GM20000 (cell line): ENCODE data around the gene RGS6.

Source experiments
- DNase-seq: peaks from one replicate; pipeline ENCODE4 v3.0.0; 2012; ENCODE audit warnings: low spot score
- CTCF ChIP-seq: IDR thresholded peaks from 2 replicates; pipeline ENCODE4 v1.5.1; 2012; ENCODE audit warnings: mild to moderate bottlenecking, control low read depth; ENCODE audit errors: extremely low read depth, missing control alignments

Gene RGS6

GRCh38 chr14:72550513-72550912 is 618.3 kb downstream of the RGS6 start:
- no peak for TF ChIP-seq CTCF

GRCh38 chr14:72552236-72552635 is 620.0 kb downstream of the RGS6 start:
- TF ChIP-seq CTCF: no peak
- no peak for DNase-seq

More at GRCh38 chr14:72550513-72550912, 618.3 kb downstream of the RGS6 start:
- no peak for DNase-seq

GRCh38 chr14:72553161-72553560 is 620.9 kb downstream of the RGS6 start:
- no peak for DNase-seq
- no peak for TF ChIP-seq CTCF

GRCh38 chr14:72553656-72554055 is 621.4 kb downstream of the RGS6 start:
- no peak for DNase-seq
- TF ChIP-seq CTCF: no peak

GRCh38 chr14:72554401-72554800 is 622.2 kb downstream of the RGS6 start:
- no peak for DNase-seq
- TF ChIP-seq CTCF: no peak

GRCh38 chr14:72554994-72555608 is 622.9 kb downstream of the RGS6 start:
- TF ChIP-seq CTCF: no peak
- DNase-seq: no peak

GRCh38 chr14:72555609-72556000 is 623.4 kb downstream of the RGS6 start:
- DNase-seq: no peak
- no peak for TF ChIP-seq CTCF
